OCI-M2 (cell line): Measurements from ENCODE around the gene DDX1.

Experiments
- DNase-seq: peaks from one replicate; lab custom pipeline; 2025; ENCODE audit not compliant: unreplicated experiment; lab: John Stamatoyannopoulos, UW

The DDX1 gene

DNA sequence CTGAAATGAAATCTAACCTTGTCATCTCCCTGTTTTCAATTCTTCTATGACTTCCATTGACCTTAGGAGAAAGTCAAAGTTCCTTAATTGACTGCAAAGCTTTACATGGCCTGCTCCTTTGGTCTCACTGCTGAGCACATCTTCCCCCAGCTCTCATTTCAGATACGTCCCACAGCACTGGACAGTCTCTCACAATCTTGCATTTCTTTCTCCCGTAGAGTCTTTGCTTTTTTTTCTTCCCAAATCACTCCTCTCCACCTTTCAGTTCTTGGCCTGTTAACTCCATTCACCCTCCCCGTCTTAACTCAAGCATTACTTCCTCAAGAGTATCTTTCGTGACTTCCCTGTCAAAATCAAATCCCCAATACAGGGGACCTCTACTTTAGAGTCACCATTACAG lies 67.2 kb downstream of the DDX1 start:
- DNase-seq: no peak

DNA sequence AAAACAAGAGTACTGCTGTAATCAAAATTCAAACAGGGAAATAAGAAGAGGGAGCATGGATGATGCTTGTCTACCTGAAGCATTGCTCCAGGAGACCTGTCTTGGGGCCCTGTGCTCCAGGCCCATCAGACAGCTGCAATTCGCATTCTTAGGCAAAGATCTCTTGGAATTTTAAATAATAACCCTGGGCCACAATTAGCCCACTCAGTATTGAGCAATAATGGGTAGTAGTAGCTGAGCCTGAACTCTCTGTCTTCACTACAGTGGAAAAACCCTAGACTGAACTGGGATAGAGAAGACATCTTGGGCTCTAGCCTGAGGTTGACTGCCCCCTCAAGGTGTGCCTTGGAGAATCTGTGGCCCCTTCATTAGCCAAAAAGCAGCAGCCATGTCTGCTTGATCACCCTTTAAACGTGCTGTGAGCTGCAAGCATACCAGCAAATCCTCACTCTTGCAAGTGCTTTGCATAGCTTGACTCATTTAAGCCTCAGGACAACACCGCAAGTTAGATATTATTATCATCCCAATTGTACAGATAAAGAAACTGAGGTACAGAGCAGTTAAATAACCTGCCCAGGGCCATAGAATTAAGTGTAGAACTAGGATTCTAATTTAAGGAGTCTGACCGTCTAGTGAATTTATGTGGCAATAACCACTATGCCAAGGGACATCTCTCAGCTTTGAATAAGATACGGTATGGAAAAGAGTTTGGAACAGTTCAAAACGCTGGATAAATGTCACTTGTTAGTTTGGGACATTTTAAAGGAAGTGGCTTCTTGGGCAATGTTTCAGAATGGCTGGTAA lies 69.0 kb downstream of the DDX1 start:
- no peak for DNase-seq

DNA sequence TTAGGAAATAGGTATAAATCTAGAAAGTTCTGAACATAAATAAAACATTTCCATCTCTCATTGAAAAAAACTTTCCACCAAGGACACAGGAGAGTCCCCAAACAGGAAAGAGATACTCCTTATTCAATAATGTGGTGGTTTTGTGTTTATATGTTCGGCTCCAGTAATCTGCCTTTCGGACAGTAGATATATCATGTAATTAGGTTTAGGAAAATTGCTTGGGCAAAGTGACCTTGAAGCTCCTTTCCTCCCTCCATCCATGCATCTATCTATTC lies 69.6 kb downstream of the DDX1 start:
- DNase-seq: no peak

DNA sequence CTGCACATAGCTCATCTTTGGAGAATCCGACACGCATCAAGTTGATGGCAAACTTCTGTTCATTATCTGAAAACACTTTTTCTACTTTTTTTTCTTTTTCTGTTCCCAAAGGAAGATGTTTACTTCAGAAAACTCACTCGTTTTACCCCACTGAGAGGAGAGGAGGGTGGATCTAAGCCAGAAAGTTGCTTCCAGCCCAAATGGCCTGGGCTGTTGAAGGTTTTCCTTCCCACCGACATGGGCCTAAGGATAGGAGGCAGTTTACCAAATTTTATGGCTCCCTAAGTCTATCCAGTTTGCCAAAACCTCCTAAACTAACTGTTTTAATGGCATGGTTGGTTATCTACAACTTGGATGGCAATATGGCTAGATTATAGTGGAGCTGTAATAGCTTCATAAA lies 70.4 kb downstream of the DDX1 start:
- DNase-seq: no peak

DNA sequence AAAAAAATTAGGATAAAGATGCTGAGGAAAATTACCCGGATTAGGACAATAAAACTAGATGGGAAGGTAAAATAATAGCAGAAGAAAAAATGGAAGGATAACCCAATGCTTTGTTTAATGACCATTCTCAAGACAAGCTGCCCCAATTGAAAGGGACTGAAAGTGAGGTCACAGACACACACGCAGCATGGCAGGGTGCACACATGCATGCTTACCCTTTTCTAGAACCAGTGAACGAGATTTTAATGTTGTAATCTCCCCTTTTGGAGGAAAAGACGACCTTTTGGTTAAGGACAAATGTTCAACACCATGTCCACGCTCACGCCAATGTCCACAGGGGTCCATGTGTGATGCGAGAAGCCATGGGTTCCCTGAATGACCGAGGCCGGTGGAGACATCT lies 70.9 kb downstream of the DDX1 start:
- DNase-seq: no peak

DNA sequence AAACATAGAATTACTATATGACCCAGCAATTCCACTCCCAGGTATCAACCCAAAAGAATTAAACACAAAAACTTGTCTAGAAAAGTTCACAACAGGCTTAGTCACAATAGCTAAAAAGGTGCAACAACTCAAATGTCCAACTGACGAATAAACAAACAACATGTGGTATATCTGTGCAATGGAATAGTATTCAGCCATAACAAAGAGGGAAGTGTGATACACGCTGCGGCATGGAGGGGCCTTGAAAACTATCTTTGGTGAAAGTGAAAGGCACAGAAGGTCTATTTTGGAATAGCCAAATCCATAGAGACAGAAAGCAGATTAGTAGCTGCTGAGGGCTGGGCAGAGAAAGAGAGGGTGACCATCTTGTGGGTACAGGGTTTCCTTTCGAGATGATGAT lies 72.1 kb downstream of the DDX1 start:
- no peak for DNase-seq

DNA sequence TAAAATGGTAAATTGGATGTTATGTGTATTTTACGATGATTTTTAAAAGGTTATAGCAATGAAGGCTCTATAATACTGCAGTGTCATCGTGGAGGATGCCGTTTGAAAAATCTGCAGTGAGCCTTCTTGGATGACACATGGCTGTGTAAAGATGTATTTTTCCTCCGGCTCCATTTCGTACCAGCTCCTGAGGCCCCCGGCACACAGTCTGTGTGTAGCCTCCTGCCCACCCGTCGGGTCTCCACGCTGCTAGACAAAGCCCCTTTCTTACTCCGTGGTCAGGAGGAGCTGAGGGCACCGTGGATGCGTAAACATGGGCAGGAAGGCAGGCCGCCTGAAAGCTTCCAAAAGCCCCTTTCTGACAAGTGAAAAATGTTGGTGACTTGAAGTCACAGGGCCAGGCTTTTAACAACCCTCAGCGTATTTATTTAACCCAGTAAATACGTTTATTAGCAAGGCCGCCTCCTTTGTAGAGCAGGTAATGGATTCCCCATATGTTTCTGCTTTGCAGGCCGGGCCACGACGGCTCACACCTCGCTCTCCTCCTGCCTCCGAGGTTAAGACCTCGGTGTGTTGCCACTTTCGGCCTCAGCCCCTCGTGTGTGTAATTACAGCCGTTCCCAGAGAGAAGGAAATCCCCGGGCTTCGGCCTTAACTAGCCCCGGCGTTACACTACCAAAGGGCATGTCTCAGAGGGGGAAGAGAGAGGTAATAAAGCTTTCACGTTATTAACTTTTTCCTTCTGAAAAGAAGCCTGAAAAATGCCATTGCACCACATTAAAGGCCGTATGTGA lies 72.8 kb downstream of the DDX1 start:
- no peak for DNase-seq

DNA sequence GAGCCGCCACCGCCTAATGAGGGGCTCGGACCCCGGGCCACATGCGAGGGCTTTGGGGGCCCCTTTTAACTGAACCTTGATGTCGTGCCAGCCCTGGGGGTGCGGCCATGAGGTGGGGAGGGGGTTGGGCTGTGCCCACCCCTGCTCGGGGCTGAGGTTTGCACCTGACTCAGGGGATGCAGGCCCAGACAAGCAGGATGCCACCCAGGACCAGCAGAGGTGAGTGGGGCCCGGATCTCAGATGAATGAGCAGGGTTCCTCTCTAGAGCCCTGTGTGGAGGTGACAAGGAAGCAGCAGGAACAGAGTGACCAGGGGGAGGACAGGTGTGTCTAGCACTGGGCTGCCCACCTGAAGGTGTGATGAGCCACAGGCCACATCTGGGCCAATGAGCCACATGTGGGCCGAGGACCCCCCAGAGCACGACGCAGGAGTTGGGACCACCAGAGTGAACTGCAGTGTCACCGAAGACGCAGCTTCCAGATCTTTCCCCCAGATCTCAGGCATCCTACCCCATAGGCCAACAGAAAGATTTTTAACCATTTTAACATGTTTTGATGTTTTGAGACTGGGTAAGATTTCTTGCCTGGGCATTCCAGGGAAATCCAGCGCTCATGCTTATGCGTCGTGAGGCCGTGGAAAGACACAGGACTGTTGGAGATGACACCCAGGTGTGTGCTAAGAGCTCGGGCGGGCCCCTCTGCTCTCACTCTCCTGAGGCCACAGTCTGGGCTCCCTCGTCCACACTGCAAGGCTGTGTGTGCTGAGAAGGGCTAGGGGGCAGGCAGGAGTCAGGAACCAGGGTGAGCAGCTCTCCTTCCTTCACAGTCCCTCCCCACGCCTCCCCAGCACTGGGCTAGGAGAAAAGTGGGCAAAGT lies 73.6 kb downstream of the DDX1 start:
- DNase-seq: no peak

DNA sequence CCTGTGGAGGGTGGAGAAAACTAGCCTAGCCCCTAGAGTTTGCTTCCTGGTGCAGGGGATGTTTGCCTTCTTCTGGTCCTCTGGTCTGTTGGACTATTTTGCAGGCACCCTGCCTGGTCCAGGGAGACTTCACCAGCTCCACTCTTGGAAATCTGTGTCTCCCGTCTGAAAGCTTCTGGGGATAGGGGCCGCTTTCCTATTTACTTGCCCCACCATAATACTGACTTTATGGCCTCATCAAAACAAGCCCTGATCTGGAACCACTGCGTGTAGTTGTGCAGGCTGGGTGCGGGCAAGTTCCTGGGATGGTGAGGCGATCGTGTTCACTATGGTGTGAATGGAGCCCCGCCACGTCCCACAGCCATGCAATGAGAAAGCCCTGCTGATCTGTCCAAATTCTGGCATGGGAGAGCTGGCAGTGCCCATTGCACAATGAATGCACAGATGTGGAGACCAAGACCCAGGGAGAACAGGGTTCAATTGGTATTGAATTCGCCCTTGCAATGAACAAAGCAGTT lies 74.3 kb downstream of the DDX1 start:
- DNase-seq: no peak

DNA sequence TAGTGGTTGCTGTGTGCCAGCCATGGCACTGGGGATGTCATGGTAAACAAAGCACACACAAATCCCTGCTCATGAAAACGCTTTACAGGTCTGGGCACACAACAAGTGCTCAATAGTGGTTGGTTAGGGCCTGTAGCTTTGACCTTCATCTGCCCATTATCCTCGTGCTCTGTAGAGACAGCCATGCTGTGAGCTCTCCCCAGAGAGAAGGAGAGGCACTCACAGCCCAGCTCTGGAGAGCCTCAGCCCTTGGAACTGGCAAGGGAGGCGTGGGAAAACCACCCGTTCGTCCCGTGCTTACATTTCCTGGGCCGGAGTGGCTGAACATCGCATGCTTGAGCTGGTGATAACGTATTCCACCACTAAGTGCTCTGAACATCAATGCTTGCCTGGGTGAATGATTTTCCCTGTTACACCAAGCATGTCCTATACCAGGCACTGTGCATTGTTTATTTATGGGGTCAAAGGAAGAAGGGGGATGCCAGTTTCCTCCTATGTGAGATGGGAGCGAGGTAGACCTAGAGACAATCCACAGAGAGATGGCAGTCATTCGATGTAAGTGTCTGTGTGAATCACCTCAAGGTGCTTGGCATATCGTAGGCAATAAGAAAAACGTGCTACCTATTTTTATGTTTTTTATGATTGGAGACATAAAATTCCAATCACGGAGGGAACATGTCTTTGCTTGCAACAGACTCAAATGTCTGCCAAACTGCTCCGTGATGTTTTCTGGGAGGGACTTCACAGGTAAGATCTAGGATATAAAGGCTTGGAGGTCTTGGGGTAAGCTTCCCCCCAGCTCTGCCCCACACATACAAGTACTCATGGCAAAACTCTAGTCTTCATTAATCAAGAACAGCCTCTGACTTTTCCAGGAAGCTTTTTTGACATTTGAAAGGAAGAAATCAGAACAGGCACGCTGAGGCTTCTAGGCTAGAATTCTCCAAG lies 75.5 kb downstream of the DDX1 start:
- no peak for DNase-seq

DNA sequence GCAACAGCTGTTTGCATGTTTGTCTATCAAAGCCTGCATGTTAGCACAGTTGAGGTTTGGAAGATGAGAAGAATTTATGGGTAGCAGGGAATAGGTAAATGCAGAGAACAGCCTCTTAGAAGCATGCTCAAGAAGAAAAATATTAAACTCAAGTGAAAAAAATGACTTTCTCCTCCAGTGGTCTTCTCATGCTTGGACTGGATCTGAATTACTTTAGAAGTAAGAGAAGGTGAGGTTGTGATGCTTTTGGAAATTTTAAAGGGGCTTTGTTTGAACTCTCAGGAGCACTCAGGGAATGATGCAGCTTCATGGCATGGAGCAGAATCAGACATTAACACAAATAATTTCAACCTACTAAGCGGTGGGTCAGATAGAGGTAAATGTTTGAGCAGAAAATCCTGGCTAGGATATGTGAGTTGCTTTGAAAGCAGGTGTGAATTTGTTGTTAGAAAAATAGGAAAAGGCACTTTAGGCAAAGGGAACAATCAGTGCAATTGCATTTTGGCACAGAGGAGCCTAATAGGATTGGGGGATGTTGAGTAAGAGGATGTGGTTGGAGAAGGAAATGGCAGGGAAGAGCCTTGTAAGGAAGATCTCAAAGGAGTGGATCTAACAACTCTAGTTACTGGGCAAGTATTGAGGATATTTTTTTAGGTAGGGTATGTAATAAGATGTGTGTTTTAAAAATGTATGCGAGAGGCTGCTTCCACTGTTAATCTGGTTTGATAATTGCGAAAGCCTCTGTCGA lies 76.3 kb downstream of the DDX1 start:
- DNase-seq: no peak

DNA sequence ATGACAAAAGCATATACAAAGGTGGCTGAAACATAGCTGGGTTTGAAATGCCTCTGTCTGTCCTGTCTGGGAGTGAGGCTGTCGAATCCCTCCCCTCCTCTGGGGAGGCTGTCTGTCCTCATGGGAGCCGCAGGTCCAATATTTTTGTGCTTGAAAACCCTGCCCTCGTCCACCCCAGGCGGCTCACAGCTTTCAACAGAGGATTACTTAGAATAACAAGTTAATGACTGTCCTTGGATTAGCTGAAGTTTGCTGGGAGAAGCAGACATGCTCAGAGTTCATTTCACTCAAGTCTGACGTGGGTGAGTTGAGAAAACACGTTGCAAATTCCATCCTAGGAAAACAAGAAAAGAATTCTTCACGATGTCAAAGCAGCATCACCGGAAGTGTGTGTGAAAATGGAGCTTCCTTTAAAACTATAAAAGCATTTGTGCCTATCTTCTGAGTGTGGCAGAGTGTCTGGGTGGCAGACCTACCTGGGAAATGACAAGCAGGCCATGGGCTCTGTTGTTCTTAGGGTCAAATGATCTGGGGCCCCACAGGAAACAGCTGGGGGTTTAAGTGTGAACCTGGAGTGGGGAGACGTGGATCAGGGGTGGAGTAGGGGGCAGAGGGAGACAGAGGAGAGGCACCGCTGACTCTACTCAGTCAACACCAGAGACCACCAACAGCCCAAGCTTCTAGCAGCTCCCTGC lies 77.1 kb downstream of the DDX1 start:
- no peak for DNase-seq

DNA sequence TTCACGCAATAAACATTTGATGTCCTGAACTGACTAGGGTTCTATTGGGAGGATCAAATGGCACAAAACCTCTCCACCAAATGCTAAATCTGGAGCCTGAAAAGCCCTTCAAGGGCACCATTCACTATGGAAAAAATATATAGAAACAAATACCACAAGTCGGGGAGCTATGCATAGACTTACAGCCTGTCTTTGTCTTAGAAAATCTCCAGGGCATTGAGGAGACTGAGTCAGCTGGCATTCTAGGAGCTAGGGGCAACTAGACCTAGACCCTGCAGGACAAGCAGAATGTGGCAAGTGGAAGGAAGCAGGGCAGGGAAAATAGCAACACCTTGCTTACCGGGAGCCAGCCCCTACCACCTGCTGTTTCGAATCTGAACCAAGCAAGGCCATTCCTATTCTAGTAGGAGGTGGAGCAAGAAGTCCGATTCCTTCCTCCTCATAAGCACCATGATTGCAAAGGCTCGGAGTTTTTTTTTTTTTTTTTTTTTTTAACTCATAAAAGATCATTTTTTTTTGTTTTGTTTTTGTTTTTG lies 77.8 kb downstream of the DDX1 start:
- DNase-seq: no peak

DNA sequence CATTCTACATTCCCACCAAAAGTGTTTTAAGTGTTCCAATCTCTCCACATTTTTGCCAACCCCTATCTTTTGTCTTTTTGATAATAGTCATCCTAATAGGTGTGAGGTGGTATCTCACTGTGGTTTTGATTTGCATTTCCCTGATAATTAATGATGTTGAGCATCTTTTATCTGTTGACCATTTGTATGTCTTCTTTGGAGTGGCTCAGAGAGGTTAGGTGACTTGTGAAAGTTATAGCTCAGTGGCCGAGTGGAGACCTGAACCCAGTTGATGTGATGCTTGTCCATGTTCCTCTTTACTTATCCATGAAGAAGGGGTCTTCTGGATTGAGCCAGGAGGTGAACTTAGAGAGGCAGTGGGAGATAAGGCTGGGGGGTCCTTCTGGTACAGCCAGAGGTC lies 78.8 kb downstream of the DDX1 start:
- no peak for DNase-seq

DNA sequence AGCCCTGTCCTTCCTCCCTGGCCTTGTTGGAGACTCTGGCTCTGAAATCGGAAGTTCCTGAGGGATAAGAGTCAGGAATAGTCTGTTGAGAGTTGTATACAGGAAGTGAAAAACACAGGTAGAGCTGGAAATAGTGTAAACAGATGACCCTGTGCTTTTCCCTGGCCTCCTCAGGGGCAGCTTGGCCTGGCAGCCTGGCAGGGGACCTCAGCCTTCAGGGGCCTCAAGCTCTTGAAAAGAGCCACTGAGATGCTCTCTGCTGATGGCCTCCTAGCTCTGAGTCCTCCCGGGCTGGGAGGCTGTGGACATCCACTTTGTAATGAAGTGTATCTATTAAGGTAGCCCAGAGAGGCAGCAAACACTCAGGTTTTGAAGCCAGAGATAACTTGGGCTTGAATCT lies 79.3 kb downstream of the DDX1 start:
- DNase-seq: no peak

DNA sequence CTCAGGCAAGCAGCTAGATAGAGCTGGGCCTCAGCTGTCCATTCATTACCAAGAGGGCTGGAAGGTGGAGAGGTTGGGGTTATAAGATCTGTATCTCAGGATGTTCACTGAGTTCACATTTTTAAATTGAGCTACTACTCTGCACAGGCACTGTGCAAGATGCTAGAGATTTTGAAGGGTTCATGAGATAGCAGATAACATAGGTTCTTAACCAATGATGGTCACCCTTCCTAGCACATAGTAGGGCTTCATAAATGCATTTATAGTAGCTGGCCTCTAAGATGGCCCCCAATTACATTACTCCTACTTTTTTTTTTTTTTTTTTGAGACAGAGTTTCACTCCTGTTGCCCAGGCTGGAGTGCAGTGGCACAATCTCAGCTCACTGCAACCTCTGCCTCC lies 79.7 kb downstream of the DDX1 start:
- DNase-seq: no peak

DNA sequence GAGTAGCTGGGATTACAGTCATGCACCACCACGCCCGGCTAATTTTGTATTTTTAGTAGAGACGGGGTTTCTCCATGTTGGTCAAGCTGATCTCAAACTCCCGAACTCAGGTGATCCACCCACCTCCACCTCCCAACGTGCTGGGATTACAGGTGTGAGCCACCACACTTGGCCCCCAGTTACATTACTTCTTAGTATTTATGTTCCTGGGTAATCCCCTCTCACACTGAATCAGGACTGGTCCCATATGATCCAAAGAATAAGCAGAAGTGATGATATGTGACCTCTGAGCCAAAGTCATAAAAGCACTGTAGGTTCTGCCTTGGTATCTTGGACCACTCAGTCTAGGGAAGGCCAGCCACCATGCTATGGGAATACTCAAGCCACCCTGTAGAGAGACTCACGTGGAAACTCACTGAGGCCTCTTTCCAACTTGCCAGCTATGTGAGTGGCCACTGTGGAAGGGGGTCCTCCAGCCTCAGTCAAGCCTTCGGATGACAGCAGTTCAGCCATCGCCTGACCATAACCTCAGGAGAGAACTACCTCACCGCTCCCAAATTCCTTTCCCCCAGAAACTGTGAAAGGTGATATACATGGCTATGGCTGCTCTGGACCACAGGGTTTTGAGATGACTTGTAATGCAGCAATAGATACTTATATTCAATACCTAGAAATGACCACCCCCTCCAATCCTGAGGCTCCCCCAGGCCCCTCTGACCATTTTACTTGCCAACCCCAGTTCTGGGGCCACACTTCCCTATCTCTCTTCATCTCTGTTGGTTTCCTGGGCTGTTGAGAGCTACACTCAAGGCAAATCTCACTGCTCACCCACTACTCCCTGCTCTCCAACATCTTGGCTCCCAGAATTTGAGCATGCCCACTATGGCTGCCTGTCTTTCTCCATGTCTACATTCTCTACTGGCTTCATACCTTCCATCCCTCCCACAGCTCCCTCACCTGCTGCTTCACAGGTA lies 80.5 kb downstream of the DDX1 start:
- DNase-seq: no peak
